ENCODE results near the gene ZNF275. TPM values are rescaled to one million over a fixed set of nuclear protein-coding genes. Genes with fewer than 3 reads are reported as not detected.

Gene ZNF275
- total RNA-seq, 3 donors from 2014 or later (not counting 1 experiment from before 2014, with no cell fraction given), result 9.1 to 17.4 (median 17.3) TPM

DNA sequence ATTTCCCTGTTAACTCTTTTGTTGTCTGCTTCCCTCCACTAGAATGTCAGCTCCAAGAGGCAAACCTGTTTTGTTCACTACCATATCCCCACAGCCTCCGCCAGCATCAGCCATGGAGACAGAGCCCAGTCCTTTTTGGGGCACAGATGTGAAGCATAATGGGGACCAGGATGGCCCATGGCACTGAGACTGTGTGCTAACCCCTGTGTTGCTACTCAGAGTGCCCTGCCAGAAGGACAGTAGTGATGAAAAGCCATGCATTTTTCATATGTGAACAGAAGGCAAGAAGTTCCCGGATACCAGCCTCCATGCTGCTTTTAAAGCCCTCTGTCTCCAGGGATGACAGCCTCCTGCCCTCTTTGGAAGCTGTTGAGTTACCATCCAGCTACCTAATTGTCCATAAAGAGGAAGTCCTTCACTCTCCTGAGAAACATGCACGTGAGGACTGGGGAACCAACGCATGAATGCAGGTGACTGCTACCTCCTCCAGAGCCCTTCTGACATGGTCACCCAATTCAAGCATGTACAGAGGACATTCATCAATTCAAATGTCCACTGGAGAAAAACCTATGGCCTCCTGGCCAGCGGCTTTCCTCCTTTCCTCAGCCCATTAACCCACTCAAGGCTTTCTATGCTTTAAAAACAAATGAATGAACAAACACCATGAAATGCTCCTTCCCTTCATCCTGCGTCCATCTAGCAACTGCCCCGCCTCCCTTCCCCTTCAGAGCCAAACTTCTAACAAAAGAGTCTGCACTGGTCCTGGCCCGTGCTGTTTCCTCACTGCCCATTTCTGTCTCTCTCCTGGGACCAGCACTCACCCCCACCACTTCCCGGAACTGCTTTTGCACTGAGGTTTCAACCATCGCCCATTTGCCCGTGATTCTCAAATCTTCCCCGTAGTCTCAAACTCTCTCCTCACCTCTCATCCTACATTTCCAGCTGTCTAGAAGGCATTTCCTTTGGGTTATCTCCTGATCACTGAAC is 30.4 kb upstream of the ZNF275 start:
- ATAC-seq (no peak), DNase-seq (no peak)
- peaks cover 19 to 38% of the 10 kb centered on the region in 2 donors for H3K27me3 Mint-ChIP-seq (ENCODE audit: low read depth in 2 of 2)
- intact Hi-C loops (cut with micrococcal nuclease), result no loop called here
- TF ChIP-seq, protein P1, sequence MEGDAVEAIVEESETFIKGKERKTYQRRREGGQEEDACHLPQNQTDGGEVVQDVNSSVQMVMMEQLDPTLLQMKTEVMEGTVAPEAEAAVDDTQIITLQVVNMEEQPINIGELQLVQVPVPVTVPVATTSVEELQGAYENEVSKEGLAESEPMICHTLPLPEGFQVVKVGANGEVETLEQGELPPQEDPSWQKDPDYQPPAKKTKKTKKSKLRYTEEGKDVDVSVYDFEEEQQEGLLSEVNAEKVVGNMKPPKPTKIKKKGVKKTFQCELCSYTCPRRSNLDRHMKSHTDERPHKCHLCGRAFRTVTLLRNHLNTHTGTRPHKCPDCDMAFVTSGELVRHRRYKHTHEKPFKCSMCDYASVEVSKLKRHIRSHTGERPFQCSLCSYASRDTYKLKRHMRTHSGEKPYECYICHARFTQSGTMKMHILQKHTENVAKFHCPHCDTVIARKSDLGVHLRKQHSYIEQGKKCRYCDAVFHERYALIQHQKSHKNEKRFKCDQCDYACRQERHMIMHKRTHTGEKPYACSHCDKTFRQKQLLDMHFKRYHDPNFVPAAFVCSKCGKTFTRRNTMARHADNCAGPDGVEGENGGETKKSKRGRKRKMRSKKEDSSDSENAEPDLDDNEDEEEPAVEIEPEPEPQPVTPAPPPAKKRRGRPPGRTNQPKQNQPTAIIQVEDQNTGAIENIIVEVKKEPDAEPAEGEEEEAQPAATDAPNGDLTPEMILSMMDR (IDR thresholded peaks at IDR 0.05), result no peak
- Histone ChIP-seq H3K27ac (ENCODE audit: low read length) (no peak overlapping the region), H3K4me1 (ENCODE audit: control insufficient read depth, insufficient read depth, low read length) (no peaks in the 10 kb centered on the region), H3K4me3 (ENCODE audit: low read length) (no peak overlapping the region), H3K36me3 (ENCODE audit: control insufficient read depth, insufficient read depth, low read length) (no peaks in the 10 kb centered on the region), H3K9me3 (ENCODE audit: control insufficient read depth, insufficient read depth, low read length) (no peaks in the 10 kb centered on the region), H3K27me3 (ENCODE audit: control insufficient read depth, insufficient read depth, low read length) (no peaks in the 10 kb centered on the region)
- no peak overlapping the region for H3K4me3 Mint-ChIP-seq
- no peaks in the 10 kb centered on the region for H3K36me3 Mint-ChIP-seq
- WGBS (ENCODE audit: insufficient coverage), result 61% methylated on average over 12 of the region's 12 CpGs
- no peaks in the 10 kb centered on the region for H3K4me1 Mint-ChIP-seq
- no peaks in the 10 kb centered on the region for H3K9me3 Mint-ChIP-seq
- no peak overlapping the region for H3K27ac Mint-ChIP-seq

DNA sequence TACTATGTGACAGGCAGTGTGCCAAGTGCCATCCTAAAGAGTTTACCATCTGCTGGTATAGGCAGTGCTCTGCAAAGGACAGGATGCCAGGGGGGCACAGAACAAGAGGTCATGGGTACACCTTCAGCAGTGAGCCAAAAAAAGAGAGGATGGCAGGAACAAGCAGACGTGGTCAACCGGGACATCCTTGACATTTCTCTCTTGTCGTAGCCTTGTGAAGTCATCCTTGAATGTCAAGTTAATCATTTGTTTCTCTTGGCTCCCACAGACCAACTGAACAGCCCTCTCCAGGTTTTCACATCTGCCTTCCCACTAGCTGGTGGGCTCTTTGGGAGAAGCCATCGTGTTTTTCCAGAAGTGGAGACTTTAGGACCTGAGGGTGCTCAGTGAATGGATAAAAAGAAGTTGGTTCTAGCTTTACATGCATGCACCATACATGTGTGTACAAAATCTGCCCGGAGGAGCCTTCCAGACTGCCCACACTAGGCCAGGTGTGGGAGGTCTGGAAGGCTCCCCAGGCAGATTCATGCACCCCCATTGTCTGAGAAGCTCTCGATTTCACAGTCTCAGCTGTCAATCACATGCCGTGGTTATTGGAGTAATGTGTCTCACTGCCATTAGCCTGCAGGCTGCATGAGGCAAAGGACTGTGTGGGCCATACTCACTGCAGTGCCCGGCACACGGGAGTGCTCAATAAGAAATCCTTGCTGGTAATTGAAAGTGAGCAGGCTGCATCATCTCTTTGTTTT is 28.8 kb upstream of the ZNF275 start:
- WGBS (ENCODE audit: insufficient coverage), result 87% methylated on average over 7 of the region's 9 CpGs
- DNase-seq (no peak), ATAC-seq (no peak)
- Mint-ChIP-seq H3K27me3 (ENCODE audit: low read depth in 2 of 2) (peaks cover 14 to 31% of the 10 kb centered on the region in 2 donors), H3K27ac (no peak overlapping the region), H3K36me3 (no peaks in the 10 kb centered on the region), H3K9me3 (no peaks in the 10 kb centered on the region), H3K4me3 (no peak overlapping the region), H3K4me1 (no peaks in the 10 kb centered on the region)
- TF ChIP-seq, protein P1 (IDR thresholded peaks at IDR 0.05), result no peak
- no peaks in the 10 kb centered on the region for H3K4me1 ChIP-seq (ENCODE audit: control insufficient read depth, insufficient read depth, low read length)
- no peaks in the 10 kb centered on the region for H3K9me3 ChIP-seq (ENCODE audit: control insufficient read depth, insufficient read depth, low read length)
- H3K36me3 ChIP-seq (ENCODE audit: control insufficient read depth, insufficient read depth, low read length), result no peaks in the 10 kb centered on the region
- no peak overlapping the region for H3K4me3 ChIP-seq (ENCODE audit: low read length)
- intact Hi-C loops (cut with micrococcal nuclease), result no loop called here
- H3K27ac ChIP-seq (ENCODE audit: low read length), result no peak overlapping the region
- H3K27me3 ChIP-seq (ENCODE audit: control insufficient read depth, insufficient read depth, low read length), result no peaks in the 10 kb centered on the region

DNA sequence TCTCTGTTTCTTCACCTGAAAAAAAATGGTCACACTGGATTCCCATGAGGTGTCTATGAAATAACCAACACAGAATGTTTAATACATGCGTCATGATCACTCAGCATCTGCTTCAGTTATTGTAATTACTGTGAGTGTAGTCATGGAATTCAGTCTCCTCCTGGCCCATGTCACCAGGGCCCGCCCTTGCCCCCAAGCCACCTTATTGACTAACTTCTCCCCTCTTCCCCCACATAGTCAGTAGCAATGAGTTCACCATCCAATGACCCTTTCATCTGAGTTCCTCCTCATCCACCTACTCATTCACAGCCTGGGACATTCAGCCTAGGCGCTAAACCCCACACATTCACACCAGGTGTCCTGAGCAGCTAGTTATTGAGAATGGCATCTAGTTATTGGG is 28.0 kb upstream of the ZNF275 start:
- H3K4me3 ChIP-seq (ENCODE audit: low read length), result no peak overlapping the region
- H3K36me3 ChIP-seq (ENCODE audit: control insufficient read depth, insufficient read depth, low read length), result no peaks in the 10 kb centered on the region
- no peaks in the 10 kb centered on the region for H3K4me1 Mint-ChIP-seq
- H3K27me3 Mint-ChIP-seq (ENCODE audit: low read depth in 2 of 2), result peaks cover 14 to 30% of the 10 kb centered on the region in 2 donors
- no peak for DNase-seq
- H3K9me3 Mint-ChIP-seq, result no peaks in the 10 kb centered on the region
- no peaks in the 10 kb centered on the region for H3K36me3 Mint-ChIP-seq
- no peaks in the 10 kb centered on the region for H3K4me1 ChIP-seq (ENCODE audit: control insufficient read depth, insufficient read depth, low read length)
- TF ChIP-seq, protein P1 (IDR thresholded peaks at IDR 0.05), result no peak
- H3K27ac ChIP-seq (ENCODE audit: low read length), result no peak overlapping the region
- no peak for ATAC-seq
- WGBS (ENCODE audit: insufficient coverage), result 89% methylated on average over 2 of the region's 3 CpGs
- no peak overlapping the region for H3K27ac Mint-ChIP-seq
- H3K27me3 ChIP-seq (ENCODE audit: control insufficient read depth, insufficient read depth, low read length), result no peaks in the 10 kb centered on the region
- H3K9me3 ChIP-seq (ENCODE audit: control insufficient read depth, insufficient read depth, low read length), result no peaks in the 10 kb centered on the region
- intact Hi-C loops (cut with micrococcal nuclease), result no loop called here
- no peak overlapping the region for H3K4me3 Mint-ChIP-seq
